ELF-1 (cell line): ENCODE data around the gene ROBO1.
"Not testable (repeated sequence)": the region's sequence is repeated elsewhere in the genome, so short reads cannot be mapped to it uniquely, and the experiment has no call there.

Experiments
- DNase-seq: peaks from one replicate; pipeline ENCODE4 v3.0.0-alpha.2; 2016; ENCODE audit warnings: low read depth, low spot score

The ROBO1 gene

DNA sequence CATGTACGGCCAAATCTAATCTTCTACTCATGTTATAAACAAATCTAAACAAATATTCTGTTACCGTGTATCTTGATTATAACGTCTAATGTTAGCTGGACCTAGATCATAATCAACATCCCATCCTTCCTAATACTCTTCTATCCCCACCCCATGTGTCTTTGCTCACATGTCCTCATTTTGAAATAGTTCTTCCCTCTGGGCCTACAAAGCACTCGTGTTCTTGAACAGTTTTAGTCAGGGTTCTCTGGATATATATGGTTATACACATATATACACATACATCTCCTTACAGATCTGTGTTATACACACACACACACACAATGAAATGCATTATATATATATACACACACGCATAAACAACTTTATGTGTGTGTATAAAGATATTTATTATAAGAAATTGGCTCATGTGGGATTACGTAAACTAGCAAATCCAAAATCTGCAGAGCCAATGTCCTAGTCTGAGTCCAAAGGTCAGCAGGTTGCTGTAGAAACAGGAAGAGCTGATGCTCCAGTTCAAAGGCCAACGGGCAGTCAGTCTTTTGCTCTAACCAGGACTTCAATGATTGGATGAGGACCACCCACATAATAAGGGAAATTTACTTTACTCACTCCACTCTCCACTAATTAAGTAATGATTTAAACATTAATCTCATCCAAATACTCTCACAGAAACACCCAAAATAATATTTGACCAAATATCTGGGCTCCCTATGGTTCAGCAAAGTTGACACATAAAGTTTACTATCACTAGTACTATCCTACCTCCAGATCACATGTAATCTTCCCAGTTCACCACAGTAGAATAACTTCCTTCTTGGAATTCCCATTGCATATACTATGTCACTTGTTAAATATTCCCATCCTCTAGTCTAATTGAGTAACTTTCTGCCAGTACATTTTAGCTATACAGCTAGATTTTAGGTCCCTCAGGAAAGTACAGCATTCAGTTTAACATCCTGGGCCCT, 450.0 kb downstream of the ROBO1 start:
- no peak for DNase-seq

DNA sequence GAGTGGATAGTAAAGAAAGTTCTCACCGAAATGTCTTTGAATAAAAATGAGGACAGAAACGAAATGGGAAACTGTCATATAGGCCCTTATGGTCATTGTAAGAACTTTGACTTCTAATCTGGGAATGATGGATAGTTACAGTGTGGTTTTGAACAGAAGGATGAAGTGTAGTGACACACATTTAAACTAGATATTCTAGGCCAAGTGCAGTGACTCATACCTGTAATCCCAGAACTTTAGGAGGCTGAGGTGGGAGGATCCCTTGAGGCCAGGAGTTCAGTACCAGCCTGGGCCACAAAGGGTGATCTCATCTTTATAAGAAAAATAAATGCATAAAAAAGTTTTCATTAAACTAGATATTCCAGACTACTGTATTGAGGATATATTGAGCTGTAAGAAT, 452.8 kb downstream of the ROBO1 start:
- no peak for DNase-seq

DNA sequence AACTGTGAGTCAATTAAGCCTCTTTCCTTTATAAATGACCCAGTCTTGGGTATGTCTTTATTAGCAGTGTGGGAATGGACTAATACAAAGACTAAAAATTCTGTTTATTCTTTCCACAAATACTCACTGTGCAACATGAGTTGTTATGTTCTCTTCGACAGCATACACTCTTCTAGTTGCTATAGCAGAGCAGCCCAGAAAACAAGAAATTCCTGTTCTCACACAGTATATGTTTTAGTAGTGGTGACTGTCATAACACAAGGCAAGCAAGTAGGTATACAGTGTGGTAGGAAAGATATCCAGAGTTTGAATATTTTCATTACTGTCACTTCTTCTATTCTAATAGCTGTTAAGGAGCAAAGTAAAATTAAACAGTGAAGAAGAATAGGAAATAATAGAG, 453.3 kb downstream of the ROBO1 start:
- no peak for DNase-seq

DNA sequence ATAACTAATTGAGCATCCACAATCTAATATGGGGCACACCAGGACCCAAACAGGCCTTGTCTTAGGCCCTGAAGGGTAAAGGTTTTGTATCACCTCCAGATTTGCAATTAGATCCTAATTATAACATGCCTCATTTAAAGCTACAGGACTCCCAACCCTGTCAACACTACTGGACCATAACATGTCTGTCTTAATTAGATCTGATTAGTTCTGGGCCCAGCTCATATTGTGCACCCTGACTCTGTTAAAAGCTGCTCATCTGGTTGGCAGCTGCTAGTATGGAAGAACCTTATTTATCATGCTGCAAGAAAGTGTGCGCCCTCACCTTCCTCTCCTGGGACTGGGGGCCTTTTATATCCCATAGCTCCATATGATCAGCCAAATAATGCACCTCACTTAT, 457.8 kb downstream of the ROBO1 start:
- DNase-seq = no peak

DNA sequence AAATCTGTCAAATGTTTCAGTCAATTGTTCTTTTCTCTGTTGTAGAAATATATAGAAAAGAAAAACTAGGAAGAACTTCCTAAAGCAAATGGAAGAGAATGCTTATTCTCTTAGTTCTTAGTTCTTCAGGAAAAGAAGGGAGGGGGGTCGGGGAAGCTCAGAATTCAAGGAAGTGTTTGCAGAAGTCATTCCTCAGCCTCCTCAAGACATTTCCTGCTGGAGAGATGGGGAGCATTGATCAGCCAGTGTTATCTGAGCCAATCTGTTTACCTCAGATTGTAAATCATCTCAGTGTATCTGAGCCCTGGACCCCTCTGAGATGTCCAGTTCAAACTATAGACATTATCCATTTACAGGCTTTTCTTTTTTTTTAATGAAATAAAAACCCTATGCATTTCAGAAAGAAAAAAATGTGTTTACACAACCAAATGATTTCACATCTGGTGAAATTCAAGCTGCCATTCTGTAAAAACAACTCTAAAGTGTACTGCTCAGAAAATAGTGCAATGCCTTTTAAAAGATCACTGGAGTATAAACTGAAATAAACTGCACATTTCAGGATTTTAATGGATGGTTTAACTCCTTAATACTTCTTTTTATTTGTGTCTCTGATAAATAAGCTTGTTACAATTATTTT, 460.7 kb downstream of the ROBO1 start:
- no peak for DNase-seq

DNA sequence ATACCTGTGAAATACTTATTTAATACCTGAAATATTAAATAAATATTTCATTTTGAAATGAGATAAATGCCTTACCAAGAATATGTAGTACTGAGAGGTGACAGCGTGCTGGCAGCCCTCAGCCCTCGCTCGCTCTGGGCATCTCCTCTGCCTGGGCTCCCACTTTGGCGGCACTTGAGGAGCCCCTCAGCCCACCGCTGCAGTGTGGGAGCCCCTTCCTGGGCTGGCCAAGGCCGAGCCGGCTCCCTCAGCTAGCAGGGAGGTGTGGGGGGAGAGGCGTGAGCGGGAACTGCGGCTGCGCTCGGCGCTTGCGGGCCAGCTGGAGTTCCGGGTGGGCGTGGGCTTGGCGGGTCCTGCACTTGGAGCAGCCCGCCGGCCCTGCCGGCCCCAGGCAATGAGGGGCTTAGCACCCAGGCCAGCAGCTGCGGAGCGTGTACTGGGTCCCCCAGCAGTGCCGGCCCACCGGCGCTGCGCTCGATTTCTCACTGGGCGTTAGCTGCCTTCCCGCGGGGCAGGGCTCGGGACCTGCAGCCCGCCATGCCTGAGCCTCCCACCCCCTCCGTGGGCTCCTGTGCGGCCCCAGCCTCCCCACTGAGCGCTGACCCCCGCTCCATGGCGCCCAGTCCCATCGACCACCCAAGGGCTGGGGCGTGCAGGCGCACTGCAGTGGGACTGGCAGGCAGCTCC, 467.7 kb downstream of the ROBO1 start:
- not testable (repeated sequence) for DNase-seq

DNA sequence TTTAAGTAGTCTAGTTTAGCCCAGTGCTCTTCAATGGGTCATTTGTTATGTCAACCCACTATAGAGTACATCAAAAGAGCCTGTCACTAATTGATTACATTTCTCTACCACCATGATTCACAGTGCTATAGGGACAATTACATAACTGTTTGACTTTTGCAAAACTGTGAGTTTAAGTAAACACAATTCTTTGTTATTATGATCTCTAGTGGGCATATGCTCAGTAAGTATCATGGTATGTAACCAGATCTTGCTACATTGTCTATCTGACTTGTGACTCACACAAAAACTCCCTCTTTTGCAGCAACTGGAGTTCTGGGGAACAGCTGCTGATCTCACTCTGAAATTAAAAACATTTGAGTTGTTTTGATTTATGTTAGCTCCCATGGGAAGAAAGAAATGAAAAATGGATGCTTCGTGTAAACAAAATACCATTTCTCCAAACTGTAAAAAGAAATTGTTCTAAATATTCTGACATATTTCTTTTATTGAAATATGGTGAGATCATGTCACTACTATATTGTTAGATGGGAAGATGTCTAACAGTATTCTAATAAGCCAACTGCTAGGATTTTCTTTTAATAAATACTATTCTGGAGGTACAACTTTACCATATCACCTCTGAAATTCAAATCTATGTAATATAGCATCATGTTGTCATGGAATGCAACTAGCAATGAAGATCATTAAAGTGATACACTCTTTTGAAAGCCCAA, 470.4 kb downstream of the ROBO1 start:
- DNase-seq = no peak

DNA sequence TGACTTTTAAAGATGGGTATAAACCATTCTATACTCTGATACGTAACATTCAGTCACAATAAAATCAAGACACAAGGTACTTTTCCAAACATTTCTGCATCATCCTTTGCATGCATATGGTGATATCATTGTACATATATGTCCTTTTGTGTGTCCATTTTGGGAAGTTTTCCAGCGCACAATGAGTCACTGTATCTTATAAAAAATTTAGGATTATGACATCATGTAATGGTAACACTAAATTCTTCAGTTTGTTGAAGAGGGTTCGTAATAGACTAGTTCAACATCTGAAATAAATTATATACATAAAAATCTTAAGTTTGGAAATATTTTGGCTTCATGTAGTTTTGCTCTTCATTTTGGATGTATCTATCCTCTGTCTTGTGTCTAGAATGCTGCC, 480.9 kb downstream of the ROBO1 start:
- no peak for DNase-seq

DNA sequence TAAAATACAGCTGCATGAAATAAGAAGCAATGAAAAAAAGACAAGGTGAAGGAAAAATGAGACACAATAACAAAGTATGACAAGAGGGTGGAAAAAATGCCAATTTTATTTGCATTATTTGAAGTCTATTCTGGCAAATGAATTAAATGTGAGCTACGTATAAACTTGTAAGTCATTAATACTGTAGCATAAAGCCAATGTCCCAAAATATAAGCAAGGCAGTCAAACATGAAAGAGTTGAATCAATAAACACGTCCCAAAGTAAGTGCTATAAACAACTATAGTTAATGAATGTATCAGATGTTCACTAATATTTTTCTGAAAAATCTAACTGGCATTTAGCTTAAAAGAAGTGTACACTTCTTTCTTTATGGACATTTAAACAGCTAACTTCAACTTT, 481.9 kb downstream of the ROBO1 start:
- DNase-seq = no peak

DNA sequence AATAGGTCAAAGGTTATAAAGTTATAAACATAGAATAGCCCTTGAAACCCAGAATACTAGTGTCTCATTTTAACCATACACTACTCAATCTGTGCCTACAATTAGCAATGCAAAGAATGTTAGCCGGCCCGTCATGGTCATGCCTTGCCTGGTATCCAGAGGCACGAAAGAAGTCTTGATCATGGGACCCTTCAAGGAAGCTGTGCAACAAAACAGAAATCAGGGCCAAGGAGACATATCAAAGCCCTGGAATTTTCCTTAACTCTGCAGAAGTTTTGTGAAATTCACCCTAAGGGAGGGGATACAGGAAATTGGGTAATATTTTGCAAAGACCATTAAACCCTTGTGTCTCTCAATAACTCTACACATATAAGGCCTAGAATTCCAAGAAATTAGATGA, 482.4 kb downstream of the ROBO1 start:
- no peak for DNase-seq

DNA sequence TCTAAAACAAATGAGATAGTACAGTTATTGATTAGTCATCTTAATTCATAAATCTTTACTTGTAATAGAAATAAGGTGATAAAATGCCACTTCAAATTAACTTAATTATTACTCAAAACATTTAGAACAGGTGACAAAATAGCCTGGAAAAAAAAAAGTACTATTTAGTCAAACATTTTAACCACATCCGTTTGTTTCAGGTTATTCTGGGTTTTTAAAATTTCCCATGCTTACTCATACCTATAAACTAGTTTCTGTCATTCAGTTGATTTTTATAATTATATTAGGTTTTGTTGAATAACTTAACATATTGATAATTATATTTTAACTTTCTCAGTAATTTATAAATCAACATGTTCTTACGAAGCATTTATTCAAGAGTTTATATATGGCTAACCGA, 483.0 kb downstream of the ROBO1 start:
- DNase-seq = no peak

DNA sequence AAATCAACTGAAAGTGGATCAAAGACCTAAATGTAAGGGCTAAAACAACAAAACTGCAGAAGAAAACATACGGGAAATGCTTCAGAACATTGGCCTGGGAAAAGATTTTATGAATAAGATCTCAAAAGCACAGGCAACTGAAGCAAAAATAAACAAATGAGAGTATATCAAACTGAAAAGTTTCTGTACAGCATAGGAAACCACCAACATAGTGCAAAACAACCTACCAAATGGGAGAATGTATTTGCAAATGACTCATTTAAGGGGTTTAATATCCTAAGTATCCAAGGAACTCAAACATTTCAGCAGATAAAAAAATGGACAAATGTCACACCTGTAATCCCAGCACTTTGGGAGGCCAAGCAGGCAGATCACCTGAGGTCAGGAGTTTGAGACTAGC, 489.1 kb downstream of the ROBO1 start:
- DNase-seq = no peak

DNA sequence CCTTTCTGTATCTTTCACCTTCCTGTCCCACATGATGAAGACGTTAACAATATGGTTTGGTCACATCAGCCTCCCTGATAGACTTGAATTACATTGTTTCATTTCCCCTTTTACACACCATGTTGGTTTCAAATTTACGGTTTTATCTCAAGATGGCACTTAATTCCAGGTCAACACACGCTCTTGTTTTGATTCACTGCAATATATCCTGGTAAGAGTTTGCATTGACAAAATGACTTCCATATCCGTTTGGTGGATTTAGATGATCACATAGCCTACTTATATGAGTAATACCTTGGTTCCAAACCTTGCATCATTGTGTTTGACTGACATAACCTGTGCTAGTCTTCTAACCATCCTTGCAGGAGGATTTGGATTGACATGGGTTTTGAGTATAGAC, 499.4 kb downstream of the ROBO1 start:
- no peak for DNase-seq

DNA sequence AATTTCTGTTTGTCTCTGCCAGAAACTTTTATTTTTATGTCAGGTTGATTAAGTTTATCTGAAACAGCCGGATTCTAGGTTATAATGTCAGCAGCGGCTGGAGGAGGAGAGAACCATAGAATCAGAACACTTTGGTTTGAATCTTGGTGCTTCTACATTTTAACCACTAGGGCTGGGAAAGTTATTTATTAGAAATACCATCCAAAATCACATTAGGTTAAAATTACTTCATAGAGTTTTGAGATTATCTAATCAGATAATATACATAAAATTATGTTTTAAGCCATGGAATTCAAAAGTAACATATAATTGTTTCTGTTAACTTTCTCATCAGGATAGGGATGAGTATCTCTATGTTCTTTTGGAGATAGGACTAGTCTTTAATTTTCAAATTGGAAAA, 502.9 kb downstream of the ROBO1 start:
- DNase-seq = no peak

DNA sequence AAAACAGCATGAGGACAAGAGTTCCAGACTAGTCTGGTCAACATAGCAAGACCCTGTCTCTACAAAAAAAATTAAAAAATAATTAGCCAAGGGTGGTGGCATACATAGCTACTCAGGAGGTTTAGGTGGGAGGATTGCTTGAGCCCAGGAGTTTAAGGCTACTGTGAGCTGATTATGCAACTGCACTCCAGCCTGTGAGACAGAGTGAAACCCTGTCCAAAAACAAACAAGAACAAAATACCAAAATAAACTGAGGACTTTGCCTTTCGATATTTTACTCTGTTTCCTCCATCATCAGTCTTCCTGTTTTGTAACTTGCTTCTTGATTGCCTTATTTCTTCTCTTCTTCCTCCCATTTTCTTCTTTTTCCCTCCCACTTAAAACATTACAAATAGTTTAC, 504.4 kb downstream of the ROBO1 start:
- DNase-seq = no peak

DNA sequence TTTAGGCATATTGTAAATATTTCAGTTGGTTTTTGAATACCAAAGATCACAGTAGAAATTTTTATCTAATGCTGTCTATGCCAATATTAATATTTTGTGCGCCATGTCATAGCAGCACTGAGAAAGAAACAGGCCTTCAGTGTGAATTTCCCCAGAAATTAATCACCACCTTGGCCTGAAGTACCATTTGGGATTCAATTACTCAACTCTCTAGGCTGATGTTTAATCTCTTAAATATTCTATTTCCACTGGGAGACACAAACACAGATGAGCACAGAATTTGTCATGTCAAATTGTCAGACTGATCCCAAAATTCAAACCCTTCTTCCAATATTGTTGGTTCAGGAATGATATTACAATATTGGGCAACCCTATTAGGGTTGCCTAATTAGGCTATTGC, 509.3 kb downstream of the ROBO1 start:
- DNase-seq = no peak

DNA sequence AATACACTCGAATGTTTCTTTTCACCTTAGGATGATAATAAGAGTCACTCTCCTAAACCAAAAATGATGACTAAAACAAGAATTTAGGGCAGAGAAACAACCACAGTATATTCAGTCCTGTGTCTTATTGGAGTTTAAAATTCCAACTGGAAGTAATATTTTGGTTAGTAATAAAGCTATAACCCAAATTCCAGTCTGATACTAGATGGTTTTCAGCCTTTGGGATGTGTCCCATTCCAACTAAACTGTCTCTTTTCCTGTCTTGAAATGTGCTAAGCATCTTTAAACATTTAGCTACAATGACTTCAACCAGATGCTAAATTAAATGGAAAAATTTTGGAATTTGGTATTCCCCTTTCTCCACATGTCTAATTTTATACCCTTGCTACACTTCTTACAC, 510.0 kb downstream of the ROBO1 start:
- no peak for DNase-seq

DNA sequence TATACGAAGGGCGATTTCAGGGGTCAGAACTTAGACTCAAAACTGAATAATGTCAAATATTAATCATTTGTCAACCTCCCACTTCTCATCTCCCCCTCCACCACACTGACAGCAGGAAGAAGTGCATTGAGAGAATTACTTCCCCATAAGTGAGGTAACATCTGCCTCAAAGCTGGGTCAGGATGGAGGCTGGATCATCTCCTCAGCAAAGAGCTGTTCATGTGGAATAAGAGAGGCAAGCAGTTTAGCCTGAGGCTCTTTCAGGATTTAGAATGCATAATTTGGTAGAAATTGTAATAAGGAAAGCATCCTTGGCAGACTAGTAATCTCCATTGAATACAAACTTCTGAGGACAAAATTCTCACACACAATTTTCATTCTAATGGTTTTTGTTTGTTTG, 512.1 kb downstream of the ROBO1 start:
- DNase-seq = no peak

DNA sequence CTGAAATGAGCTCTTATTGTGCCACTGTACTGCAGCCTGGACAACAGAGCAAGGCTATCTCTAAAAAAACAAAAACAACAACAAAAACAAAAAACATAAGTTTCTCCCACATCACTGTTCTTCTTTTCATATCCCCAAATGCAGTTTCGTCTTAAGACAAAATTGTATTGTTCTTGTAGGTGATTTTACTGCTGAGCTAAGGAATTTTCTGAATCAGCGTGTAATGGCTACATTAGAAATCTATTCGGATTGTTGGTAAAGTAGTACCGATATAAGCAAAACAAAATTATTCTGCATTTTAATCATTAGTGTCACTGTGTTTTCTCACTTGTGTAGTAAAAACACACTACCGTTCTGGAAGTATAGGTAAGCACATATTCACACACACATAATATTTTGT, 512.5 kb downstream of the ROBO1 start:
- DNase-seq = no peak

DNA sequence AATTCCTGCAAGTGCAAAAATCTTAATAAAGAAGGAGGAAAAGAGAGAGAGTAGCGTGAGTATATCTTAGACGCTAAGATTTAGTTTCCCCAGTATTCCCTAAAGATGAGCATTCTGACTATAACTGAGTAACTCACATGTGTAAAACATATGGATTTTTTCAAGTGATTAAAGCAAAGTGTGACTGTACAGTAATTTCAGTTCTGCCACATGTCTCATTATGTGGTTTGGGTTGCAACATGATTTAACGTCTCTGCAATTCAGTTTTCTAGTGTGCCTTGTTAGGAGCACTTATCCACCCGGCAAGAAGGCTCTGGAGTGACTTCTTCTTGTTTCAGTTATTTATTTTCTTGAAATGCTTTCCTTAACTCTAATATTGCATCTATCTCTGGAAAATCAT, 514.1 kb downstream of the ROBO1 start:
- DNase-seq = no peak

DNA sequence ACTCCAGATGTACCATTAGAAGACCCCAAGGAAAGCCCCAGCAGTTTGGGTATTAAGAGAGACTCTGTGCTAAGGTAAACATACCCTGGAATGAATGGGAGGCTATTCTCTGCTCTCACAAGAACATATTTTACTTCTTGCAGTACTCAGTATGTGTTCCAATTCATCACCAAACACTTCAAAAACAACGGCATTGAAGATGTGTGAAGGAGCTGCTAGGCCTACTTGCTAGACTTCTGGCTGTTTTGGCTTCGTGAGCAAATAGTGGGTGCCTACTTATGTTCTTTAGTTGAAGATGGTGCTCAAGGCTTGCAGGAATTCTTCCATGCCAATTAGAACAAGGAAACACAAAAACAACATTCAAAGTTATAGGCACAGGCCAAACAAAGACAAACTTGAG, 514.5 kb downstream of the ROBO1 start:
- DNase-seq = no peak

DNA sequence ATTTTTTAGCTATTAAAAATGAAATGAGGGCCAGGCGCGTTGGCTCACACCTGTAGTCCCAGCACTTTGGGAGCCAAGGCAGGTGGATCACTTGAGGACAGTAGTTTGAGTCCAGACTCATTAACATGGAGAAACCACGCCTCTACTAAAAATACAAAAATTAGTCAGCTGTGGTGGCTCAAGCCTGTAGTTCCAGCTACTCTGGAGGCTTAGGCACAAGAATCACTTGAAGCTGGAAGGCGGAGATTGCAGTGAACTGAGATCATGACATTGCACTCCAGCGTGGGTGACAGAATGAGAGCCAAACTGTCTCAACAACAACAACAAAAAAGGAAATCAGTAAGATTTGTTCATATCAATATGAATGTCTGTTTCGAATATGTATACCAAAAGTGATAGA, 517.1 kb downstream of the ROBO1 start:
- no peak for DNase-seq
